ENCODE data around the gene PRAMEF33.
"Not testable (repeated sequence)": the region's sequence is repeated elsewhere in the genome, so short reads cannot be mapped to it uniquely, and the experiment has no call there.

DNA sequence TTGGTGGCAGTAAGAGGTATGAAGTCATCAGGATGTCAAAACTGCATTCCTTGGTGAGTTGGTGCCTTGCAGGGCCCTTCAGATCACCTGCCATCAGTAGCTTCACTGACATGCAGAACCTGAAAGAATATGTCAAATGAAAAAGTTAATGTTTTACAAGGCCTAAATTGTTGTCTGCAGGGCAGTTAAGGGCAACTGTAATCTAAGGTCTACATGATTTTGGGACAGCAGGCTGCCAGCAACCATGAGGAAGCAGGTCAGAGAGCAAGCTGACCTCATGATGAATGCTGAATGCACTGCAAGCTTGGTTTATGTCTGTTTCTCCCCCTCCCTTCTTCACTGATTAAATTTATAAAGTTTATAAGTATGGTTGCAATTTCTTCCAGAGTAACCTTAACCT is 1.1 kb upstream of the PRAMEF33 start:
- TF ChIP-seq, protein P1, sequence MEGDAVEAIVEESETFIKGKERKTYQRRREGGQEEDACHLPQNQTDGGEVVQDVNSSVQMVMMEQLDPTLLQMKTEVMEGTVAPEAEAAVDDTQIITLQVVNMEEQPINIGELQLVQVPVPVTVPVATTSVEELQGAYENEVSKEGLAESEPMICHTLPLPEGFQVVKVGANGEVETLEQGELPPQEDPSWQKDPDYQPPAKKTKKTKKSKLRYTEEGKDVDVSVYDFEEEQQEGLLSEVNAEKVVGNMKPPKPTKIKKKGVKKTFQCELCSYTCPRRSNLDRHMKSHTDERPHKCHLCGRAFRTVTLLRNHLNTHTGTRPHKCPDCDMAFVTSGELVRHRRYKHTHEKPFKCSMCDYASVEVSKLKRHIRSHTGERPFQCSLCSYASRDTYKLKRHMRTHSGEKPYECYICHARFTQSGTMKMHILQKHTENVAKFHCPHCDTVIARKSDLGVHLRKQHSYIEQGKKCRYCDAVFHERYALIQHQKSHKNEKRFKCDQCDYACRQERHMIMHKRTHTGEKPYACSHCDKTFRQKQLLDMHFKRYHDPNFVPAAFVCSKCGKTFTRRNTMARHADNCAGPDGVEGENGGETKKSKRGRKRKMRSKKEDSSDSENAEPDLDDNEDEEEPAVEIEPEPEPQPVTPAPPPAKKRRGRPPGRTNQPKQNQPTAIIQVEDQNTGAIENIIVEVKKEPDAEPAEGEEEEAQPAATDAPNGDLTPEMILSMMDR (IDR thresholded peaks at IDR 0.05), result not testable (repeated sequence)
- not testable (repeated sequence) for TF ChIP-seq POLR2A (IDR thresholded peaks at IDR 0.05)
